WERI-Rb-1 (cell line): ENCODE data around the gene CDHR3.

Source experiments
- DNase-seq: peaks from one replicate; pipeline ENCODE4 v3.0.0-alpha.2; 2020
- H3K27ac ChIP-seq: fragments of 250-450 bp; sonication (Bioruptor Pico); 2 replicates; pipeline ENCODE4 v1.5.1; 2020; ENCODE audit warnings: mild to moderate bottlenecking, moderate library complexity
- H3K27me3 ChIP-seq: fragments of 250-450 bp; sonication (Bioruptor Pico); 2 replicates; pipeline ENCODE4 v1.5.1; 2021; ENCODE audit warnings: mild to moderate bottlenecking, low read depth, moderate library complexity; ENCODE audit not compliant: insufficient read depth, severe bottlenecking
- H3K36me3 ChIP-seq: fragments of 250-450 bp; sonication (Bioruptor Pico); 2 replicates; pipeline ENCODE4 v1.5.1; 2020; ENCODE audit warnings: mild to moderate bottlenecking, moderate library complexity
- H3K4me3 ChIP-seq: 2 replicates; pipeline ENCODE4 v1.5.1; 2011; ENCODE audit warnings: low read depth, mild to moderate bottlenecking, control low read depth, low read length
- H3K9me3 ChIP-seq: fragments of 250-450 bp; sonication (Bioruptor Pico); 2 replicates; pipeline ENCODE4 v1.5.1; 2021; ENCODE audit warnings: mild to moderate bottlenecking, moderate library complexity; ENCODE audit not compliant: severe bottlenecking
- CTCF ChIP-seq: IDR thresholded peaks from 2 replicates; pipeline ENCODE4 v1.5.1; 2011; ENCODE audit warnings: low read depth, mild to moderate bottlenecking, control low read depth, inconsistent platforms, low read length

Gene CDHR3

GRCh38 chr7:106057204-106057961 lies 94.3 kb downstream of the CDHR3 start:
- no peak for DNase-seq
- Histone ChIP-seq H3K27ac (peak overlapping the region; percentile 46; the same call in 1 of the 2 replicates), H3K36me3 (no peaks in the 10 kb centered on the region), H3K4me3 (no peak overlapping the region), H3K9me3 (no peaks in the 10 kb centered on the region), H3K27me3 (no peaks in the 10 kb centered on the region)
- no peak for TF ChIP-seq CTCF

GRCh38 chr7:106057962-106058927 lies 95.2 kb downstream of the CDHR3 start:
- Histone ChIP-seq H3K9me3 (no peaks in the 10 kb centered on the region), H3K36me3 (no peaks in the 10 kb centered on the region), H3K4me3 (no peak overlapping the region), H3K27ac (no peak overlapping the region), H3K27me3 (no peaks in the 10 kb centered on the region)
- no peak for TF ChIP-seq CTCF
- DNase-seq = peak; percentile 60

- H3K27me3 ChIP-seq = no peaks in the 10 kb centered on the region
- H3K9me3 ChIP-seq = no peaks in the 10 kb centered on the region
These were observed 95.9 kb downstream of the CDHR3 start for GRCh38 chr7:106058928-106059324.

GRCh38 chr7:106059556-106059955 lies 96.5 kb downstream of the CDHR3 start:
- H3K27ac ChIP-seq = no peak overlapping the region
- H3K4me3 ChIP-seq = no peak overlapping the region
- no peak for DNase-seq

More at GRCh38 chr7:106058928-106059324, 95.9 kb downstream of the CDHR3 start:
- no peak for DNase-seq
- H3K27ac ChIP-seq = no peak overlapping the region
- H3K4me3 ChIP-seq = no peak overlapping the region
- H3K36me3 ChIP-seq = no peaks in the 10 kb centered on the region
- no peak for TF ChIP-seq CTCF

GRCh38 chr7:106060394-106060920 lies 97.4 kb downstream of the CDHR3 start:
- no peak for DNase-seq
- Histone ChIP-seq H3K27ac (no peak overlapping the region), H3K4me3 (no peak overlapping the region), H3K27me3 (no peaks in the 10 kb centered on the region), H3K9me3 (no peaks in the 10 kb centered on the region), H3K36me3 (no peaks in the 10 kb centered on the region)
- no peak for TF ChIP-seq CTCF

More at GRCh38 chr7:106059556-106059955, 96.5 kb downstream of the CDHR3 start:
- TF ChIP-seq CTCF = no peak
- Histone ChIP-seq H3K27me3 (no peaks in the 10 kb centered on the region), H3K36me3 (no peaks in the 10 kb centered on the region), H3K9me3 (no peaks in the 10 kb centered on the region)
